Ovary (tissue), 3 donors: ENCODE measurements around the gene ARHGAP23.

Experiments used
- CTCF ChIP-seq, 3 donors: fragments of 450-650 bp in 2 of 3; fragments of 200-600 bp in 1 of 3; IDR thresholded peaks; one replicate each; pipeline versions ENCODE4 v1.5.1 to v1.8.0; 2016 to 2022; ENCODE audit warnings: antibody characterized with exemption in 3 of 3, mild to moderate bottlenecking in 1 of 3
- EP300 ChIP-seq: sonication (generic); formaldehyde crosslinking; IDR thresholded peaks from one replicate; pipeline ENCODE4 v1.6.1; 2017; ENCODE audit warnings: antibody characterized with exemption
- POLR2A ChIP-seq: fragments of 450-650 bp; IDR thresholded peaks from one replicate; pipeline ENCODE4 v1.6.1; 2017; ENCODE audit warnings: antibody characterized with exemption, mild to moderate bottlenecking, moderate library complexity
- donor health status: DM: no; HTN: no; CAD: no.

DNA sequence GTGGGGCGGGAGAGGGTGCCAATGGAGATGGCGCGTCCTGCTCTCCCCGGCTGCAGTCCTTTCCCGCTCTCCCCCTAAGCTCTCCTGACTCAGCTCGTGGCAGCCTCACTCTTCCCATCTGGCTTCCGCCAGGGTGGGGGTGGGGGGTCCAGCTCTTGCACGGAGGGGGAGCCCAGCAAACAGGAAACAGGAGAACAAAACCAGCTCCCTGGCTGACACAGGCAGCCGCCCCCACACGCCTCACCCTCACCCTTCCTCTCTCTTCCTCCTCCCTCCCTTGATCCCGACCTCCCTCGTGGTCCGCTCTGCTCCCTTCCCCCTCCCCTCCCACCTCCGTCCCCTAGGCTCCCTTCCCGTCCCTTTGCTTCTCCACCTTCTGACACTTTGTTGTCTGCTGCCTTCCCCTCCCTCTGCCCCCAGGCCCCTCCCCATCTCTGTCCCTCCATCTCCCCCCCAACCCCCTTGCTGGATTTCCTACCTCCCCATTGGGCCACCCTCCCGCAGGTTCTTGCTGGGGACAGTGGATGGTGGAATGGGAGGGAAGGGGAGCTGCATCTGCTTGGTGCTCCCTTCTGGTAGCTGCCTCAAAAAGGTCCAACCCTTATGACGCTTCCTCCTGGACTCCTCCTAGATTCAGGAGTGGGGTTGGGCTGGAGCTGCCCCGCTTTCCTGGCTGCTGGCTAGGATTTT lies 23.7 kb downstream of the ARHGAP23 start:
- TF ChIP-seq CTCF (IDR thresholded peaks at IDR 0.05) (no peak), POLR2A (no peak), EP300 (no peak)
